Muscle of leg (tissue), 11 donors: Measurements from ENCODE around the gene E2F7. TPM values are rescaled to one million over a fixed set of nuclear protein-coding genes. Genes with fewer than 3 reads are reported as not detected.
"Not testable (repeated sequence)": the region's sequence is repeated elsewhere in the genome, so short reads cannot be mapped to it uniquely, and the experiment has no call there.

ENCODE experiments used
- DNase-seq: peaks from one replicate; pipeline ENCODE4 v3.0.0; 2013
- H3K27ac ChIP-seq: one replicate; pipeline ENCODE4 v1.5.1; 2013; ENCODE audit warnings: mild to moderate bottlenecking, low read length, control low read depth
- H3K27me3 ChIP-seq: one replicate; pipeline ENCODE4 v1.6.1; 2013; ENCODE audit warnings: low read length; ENCODE audit not compliant: control insufficient read depth, insufficient read depth
- H3K36me3 ChIP-seq: one replicate; pipeline ENCODE4 v1.6.1; 2013; ENCODE audit warnings: low read length; ENCODE audit not compliant: control insufficient read depth, insufficient read depth
- H3K4me1 ChIP-seq: one replicate; pipeline ENCODE4 v1.6.1; 2013; ENCODE audit warnings: low read length; ENCODE audit not compliant: control insufficient read depth, insufficient read depth
- H3K4me3 ChIP-seq: one replicate; pipeline ENCODE4 v1.5.1; 2013; ENCODE audit warnings: low read length, control low read depth
- H3K9me3 ChIP-seq: replicated peaks from 2 replicates; pipeline ENCODE4 v1.6.1; 2013; ENCODE audit warnings: low read depth, low read length; ENCODE audit not compliant: control insufficient read depth
- WGBS: methylation state at CpG from one replicate; pipeline ENCODE4 v1.1.5; 2013; ENCODE audit warnings: missing lambda C conversion rate; ENCODE audit not compliant: insufficient coverage; 5-methylcytosine and 5-hydroxymethylcytosine counted together
- polyA plus RNA-seq, 8 donors: library from polyadenylated mRNA; unstranded; fragments of 120-200 nt; gene quantifications; one replicate each; pipeline versions ENCODE4 v1.2.1 to v1.2.3, GENCODE V29; 2013; ENCODE audit warnings: inconsistent platforms in 1 of 8, low replicate concordance in 1 of 8; ENCODE audit not compliant: insufficient read length in 8 of 8, insufficient read depth in 1 of 8
- total RNA-seq: library from RNA; stranded (reverse); fragments of 120-200 nt; gene quantifications from one replicate; pipeline ENCODE4 v1.2.4, GENCODE V29; 2013

E2F7 gene
- total and polyA plus RNA-seq, 9 donors, result 2.9 to 5.2 (median 3.4) TPM

GRCh38 chr12:77097846-77098245 lies 32.5 kb upstream of the E2F7 start:
- no CpG with 5 or more reads among the region's 3 CpGs for WGBS
- DNase-seq, result no peak
- no peaks in the 10 kb centered on the region for H3K36me3 ChIP-seq
- no peak overlapping the region for H3K27ac ChIP-seq
- no peaks in the 10 kb centered on the region for H3K9me3 ChIP-seq
- H3K4me3 ChIP-seq, result no peak overlapping the region
- no peaks in the 10 kb centered on the region for H3K27me3 ChIP-seq
- H3K4me1 ChIP-seq, result no peaks in the 10 kb centered on the region

- H3K4me1 ChIP-seq, H3K36me3 ChIP-seq, H3K4me3 ChIP-seq, H3K27ac ChIP-seq, DNase-seq, H3K27me3 ChIP-seq, H3K9me3 ChIP-seq: not testable (repeated sequence)
- no CpG with 5 or more reads among the region's 3 CpGs for WGBS
Measured at GRCh38 chr12:77092227-77092626, 26.9 kb upstream of the E2F7 start.

- WGBS, result no CpG with 5 or more reads among the region's 1 CpG
- H3K4me1 ChIP-seq, result no peaks in the 10 kb centered on the region
- H3K36me3 ChIP-seq, result no peaks in the 10 kb centered on the region
- H3K9me3 ChIP-seq, result no peaks in the 10 kb centered on the region
- no peaks in the 10 kb centered on the region for H3K27me3 ChIP-seq
- no peak for DNase-seq
- no peak overlapping the region for H3K27ac ChIP-seq
- no peak overlapping the region for H3K4me3 ChIP-seq
Measured at GRCh38 chr12:77089686-77090220, 24.4 kb upstream of the E2F7 start.

DNA sequence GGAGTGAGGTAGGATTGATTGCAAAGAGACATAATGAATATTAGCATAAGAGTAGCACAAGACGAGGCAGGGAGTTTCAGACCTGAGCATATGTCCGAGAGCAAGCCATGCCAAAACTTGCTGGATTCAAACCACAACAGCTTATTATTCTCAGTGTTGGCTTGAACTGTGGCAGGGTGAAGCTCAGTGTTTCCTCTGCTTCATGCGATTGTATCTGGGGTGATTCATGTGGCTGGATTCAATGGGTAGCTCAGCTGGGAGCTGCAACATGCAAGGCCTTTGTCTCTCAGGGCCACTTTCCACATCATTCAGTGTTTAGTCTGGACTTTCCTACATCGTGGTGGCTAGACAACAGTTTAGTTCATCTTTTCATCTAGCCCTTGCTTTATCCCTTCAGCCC lies 22.1 kb upstream of the E2F7 start:
- Histone ChIP-seq H3K36me3 (no peaks in the 10 kb centered on the region), H3K27me3 (no peaks in the 10 kb centered on the region), H3K27ac (no peak overlapping the region), H3K4me3 (no peak overlapping the region), H3K9me3 (no peaks in the 10 kb centered on the region), H3K4me1 (no peaks in the 10 kb centered on the region)
- 71% methylated on average over 4 of the region's 4 CpGs for WGBS
- DNase-seq, result no peak

DNA sequence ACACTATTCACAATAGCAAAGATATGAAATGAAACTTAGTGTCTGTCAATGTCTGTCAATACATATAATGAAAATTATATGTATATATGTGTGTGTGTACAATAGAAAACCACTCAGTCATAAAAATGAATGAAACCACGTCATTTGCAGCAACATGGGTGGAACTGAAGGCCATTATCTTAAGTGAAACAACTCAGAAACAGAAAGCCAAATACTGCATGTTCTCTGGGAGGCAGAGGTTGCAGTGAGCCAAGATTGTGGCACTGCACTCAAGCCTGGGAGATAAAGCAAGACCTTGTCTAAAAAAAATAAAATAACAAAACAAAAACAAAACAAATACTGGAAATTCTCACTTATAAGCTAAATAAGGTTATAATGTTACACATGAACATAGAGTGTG lies 16.7 kb upstream of the E2F7 start:
- no CpG with 5 or more reads among the region's 1 CpG for WGBS
- Histone ChIP-seq H3K4me1 (no peaks in the 10 kb centered on the region), H3K9me3 (no peaks in the 10 kb centered on the region), H3K27ac (no peak overlapping the region), H3K27me3 (no peaks in the 10 kb centered on the region), H3K36me3 (no peaks in the 10 kb centered on the region), H3K4me3 (no peak overlapping the region)
- no peak for DNase-seq

DNA sequence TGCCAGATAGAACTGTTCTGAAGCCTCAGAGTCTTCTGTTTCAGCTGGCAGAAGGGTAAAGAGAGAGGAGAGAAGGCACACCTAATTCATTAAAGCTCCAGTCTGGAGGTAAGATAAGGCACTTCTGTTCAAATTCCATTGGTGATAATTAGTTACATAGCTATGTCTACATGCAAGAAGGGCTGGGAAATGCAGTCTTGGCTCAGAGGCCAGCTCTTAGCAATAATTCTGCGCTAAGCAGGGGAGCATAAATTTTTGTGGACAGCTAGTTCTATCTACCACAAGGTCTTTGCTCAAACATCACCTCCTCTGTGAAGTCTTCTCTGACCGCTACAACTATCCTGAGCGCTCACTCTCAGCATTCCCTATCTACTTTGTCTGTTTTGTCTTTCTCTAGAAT lies 14.3 kb upstream of the E2F7 start:
- Histone ChIP-seq H3K27me3 (no peaks in the 10 kb centered on the region), H3K9me3 (no peaks in the 10 kb centered on the region), H3K4me3 (no peak overlapping the region), H3K27ac (no peak overlapping the region), H3K4me1 (no peaks in the 10 kb centered on the region), H3K36me3 (no peaks in the 10 kb centered on the region)
- WGBS, result 75% methylated on average over 2 of the region's 3 CpGs
- no peak for DNase-seq

- Histone ChIP-seq H3K9me3 (no peaks in the 10 kb centered on the region), H3K4me3 (no peak overlapping the region), H3K27me3 (no peaks in the 10 kb centered on the region), H3K4me1 (no peaks in the 10 kb centered on the region), H3K27ac (no peak overlapping the region), H3K36me3 (no peaks in the 10 kb centered on the region)
- no peak for DNase-seq
Measured at GRCh38 chr12:77078231-77078630, 12.9 kb upstream of the E2F7 start.

DNA sequence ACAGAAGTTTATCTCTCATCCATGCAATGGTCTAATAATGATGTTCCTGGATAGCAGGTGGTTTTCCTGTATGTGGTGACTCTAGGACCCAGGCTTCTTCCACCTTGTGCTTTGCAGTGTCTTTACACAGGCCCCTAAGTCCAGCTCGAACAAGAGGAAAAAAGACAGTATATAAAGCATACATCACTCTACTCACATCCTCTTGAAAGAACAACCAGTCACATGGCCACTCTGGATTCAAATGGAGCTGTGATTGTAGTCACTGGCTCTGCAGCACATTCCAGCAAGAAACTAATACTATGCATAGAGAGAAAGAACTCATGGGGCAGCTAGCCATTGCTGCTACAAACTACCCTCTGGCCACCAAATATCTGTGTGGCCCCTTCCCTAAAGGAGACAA lies 11.5 kb upstream of the E2F7 start:
- H3K27ac ChIP-seq, result no peak overlapping the region
- no peaks in the 10 kb centered on the region for H3K36me3 ChIP-seq
- WGBS, result no CpG with 5 or more reads among the region's 1 CpG
- H3K9me3 ChIP-seq, result no peaks in the 10 kb centered on the region
- no peak for DNase-seq
- no peaks in the 10 kb centered on the region for H3K4me1 ChIP-seq
- H3K27me3 ChIP-seq, result no peaks in the 10 kb centered on the region
- H3K4me3 ChIP-seq, result no peak overlapping the region

DNA sequence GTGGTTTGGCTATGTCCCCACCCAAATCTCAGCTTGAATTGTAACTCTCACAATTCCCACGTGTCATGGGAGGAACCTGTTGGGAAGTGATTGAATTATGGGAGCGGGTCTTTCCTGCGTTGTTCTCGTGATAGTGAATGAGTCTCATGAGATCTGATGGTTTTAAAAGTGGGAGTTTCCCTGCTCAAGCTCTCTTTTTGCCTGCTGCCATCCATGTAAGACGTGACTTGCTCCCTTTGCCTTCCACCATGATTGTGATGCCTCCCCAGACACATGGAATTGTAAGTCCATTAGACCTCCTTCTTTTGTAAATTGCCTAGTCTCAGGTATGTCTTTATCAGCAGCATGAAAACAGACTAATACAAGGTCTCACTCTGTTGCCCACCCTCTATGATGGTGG lies 8.5 kb upstream of the E2F7 start:
- 100% methylated on average over 1 of the region's 5 CpGs for WGBS
- H3K36me3 ChIP-seq, H3K4me3 ChIP-seq: not testable (repeated sequence)

GRCh38 chr12:77072833-77073495 lies 7.6 kb upstream of the E2F7 start:
- Histone ChIP-seq H3K27me3 (no peaks in the 10 kb centered on the region), H3K4me3 (no peak overlapping the region), H3K4me1 (no peaks in the 10 kb centered on the region), H3K27ac (no peak overlapping the region), H3K9me3 (no peaks in the 10 kb centered on the region), H3K36me3 (no peaks in the 10 kb centered on the region)
- no peak for DNase-seq
- no CpG with 5 or more reads among the region's 3 CpGs for WGBS

More for the DNA sequence above, 8.5 kb upstream of the E2F7 start:
- H3K27ac ChIP-seq, H3K27me3 ChIP-seq, H3K9me3 ChIP-seq, DNase-seq, H3K4me1 ChIP-seq: not testable (repeated sequence)
